Renal cortex interstitium (tissue), 3 donors: Measurements from ENCODE around the gene CAAP1. TPM values are rescaled to one million over a fixed set of nuclear protein-coding genes. Genes with fewer than 3 reads are reported as not detected.

Experiments used
- polyA plus RNA-seq, 3 donors: library from polyadenylated mRNA; unstranded; fragments of 120-200 nt; gene quantifications; one replicate each; pipeline ENCODE4 v1.2.1, GENCODE V29; 2013; ENCODE audit not compliant: insufficient read length in 3 of 3

Gene CAAP1
- polyA plus RNA-seq, 3 donors: 39.3 to 42.7 (median 41.2) TPM

Other genes with a start within 250 kb of the CAAP1 start
- 10 to 100 TPM; 40.3 to 54.5 (median 41.5) TPM for gene PLAA, start 54.4 kb upstream of the CAAP1 start, polyA plus RNA-seq
- gene IFT74, start 63.6 kb upstream of the CAAP1 start, polyA plus RNA-seq: 10 to 100 TPM; 33.4 to 47.1 (median 37.2) TPM
- gene LRRC19, start 112.9 kb upstream of the CAAP1 start, polyA plus RNA-seq: 10 to 100 TPM; 12.2 to 17.0 (median 16.4) TPM
- gene TEK, start 216.4 kb upstream of the CAAP1 start, polyA plus RNA-seq: 10 to 100 TPM; 32.9 to 38.6 (median 35.6) TPM